Muscle layer of colon (tissue), 2 donors: ENCODE measurements around the gene IFNA13.

Source experiments
- H3K27ac ChIP-seq: one replicate; pipeline ENCODE4 v1.7.0; 2013; ENCODE audit warnings: low read depth, mild to moderate bottlenecking, low read length, moderate library complexity
- H3K27me3 ChIP-seq, 2 donors: one replicate each; pipeline ENCODE4 v1.7.0; 2013; ENCODE audit warnings: low read length in 2 of 2, mild to moderate bottlenecking in 2 of 2; ENCODE audit not compliant: insufficient read depth in 2 of 2, control insufficient read depth in 1 of 2
- H3K36me3 ChIP-seq: one replicate; pipeline ENCODE4 v1.7.0; 2013; ENCODE audit warnings: mild to moderate bottlenecking, low read length; ENCODE audit not compliant: insufficient read depth
- H3K4me1 ChIP-seq: one replicate; pipeline ENCODE4 v1.7.0; 2013; ENCODE audit warnings: mild to moderate bottlenecking, low read length; ENCODE audit not compliant: insufficient read depth
- H3K4me3 ChIP-seq, 2 donors: one replicate each; pipeline ENCODE4 v1.7.0; 2013; ENCODE audit warnings: low read length in 2 of 2, low read depth in 1 of 2, mild to moderate bottlenecking in 1 of 2, moderate library complexity in 1 of 2
- H3K9ac ChIP-seq: one replicate; pipeline ENCODE4 v1.7.0; 2013; ENCODE audit warnings: low read length
- H3K9me3 ChIP-seq: one replicate; pipeline ENCODE4 v1.7.0; 2013; ENCODE audit warnings: mild to moderate bottlenecking, low read length
- donor health status: abdominal sarcoma.
- donor health status: Adenocarcinoma of cecum.

The IFNA13 gene

DNA sequence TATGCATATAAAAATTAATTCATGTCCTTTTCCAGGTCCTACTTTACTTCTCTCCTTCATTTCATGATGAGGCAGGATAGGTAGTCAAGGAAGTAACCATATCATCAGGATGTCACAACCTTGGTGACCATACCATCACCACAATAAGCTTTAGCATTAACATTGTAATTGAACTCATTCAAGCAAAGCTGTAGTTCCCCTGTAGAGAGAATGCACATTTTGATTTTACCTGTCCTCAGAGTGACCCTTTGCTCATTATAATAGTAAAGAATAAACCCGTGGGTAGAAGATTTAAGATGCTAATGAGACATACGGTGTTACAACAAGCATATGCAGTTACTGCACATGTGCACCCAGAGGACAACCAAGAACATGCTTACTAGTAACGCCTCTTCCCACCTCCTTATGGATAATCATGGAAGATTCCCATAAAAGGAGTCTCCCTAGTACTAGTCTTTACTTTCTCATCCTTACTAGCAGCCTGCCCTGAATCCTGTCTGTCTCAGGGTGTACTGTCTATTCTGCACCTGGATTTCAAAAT, 19.4 kb downstream of the IFNA13 start:
- no peaks in the 10 kb centered on the region for H3K4me1 ChIP-seq

DNA sequence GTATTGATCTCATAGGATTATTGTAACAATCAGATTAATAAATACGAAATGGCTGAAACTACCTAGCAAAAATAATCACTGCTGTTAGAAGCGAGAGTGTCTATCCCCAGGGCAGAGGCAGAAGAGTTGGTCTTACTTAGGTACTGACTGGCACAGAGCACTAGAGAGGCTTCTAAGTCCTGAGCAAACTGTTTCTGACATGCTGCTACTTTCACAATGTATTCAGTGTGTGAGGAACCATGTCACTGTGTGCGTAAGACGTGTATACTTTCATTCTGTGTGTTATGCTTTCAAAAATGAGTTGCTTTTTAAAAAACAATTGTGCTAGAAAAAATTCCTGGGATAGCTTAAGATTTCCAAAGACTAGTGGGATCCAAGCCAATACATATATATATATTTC, 27.1 kb downstream of the IFNA13 start:
- Histone ChIP-seq H3K9ac (no peak overlapping the region), H3K4me1 (no peaks in the 10 kb centered on the region), H3K9me3 (no peaks in the 10 kb centered on the region), H3K27ac (no peak overlapping the region), H3K27me3 (no peaks in the 10 kb centered on the region), H3K4me3 (no peak overlapping the region), H3K36me3 (no peaks in the 10 kb centered on the region)

More for the DNA sequence above, 19.4 kb downstream of the IFNA13 start:
- Histone ChIP-seq H3K4me3 (no peak overlapping the region), H3K27ac (no peak overlapping the region), H3K27me3 (no peaks in the 10 kb centered on the region), H3K36me3 (no peaks in the 10 kb centered on the region), H3K9ac (no peak overlapping the region), H3K9me3 (no peaks in the 10 kb centered on the region)

DNA sequence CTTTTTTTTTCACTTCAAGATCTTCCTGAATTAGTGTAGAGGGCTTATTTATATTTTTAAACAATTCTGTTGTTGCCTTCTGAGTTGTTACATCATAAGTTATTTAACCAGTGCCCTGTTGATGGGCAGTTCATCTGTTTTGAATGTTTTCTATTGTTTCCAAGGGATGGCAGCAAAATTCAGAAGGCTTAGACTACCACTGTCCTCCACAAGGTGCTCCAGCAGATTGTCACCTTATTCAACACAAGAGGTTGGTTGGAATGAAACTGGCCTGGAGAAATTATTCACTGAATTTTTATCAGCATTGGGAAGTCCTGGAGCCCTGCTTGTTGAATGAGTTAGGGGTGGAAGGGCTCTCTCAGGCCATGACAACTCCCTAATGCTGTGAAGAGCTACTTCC, 31.4 kb downstream of the IFNA13 start:
- Histone ChIP-seq H3K9me3 (no peaks in the 10 kb centered on the region), H3K36me3 (peaks cover 8% of the 10 kb centered on the region), H3K27ac (no peak overlapping the region), H3K27me3 (no peaks in the 10 kb centered on the region), H3K4me3 (no peak overlapping the region), H3K4me1 (peaks cover 29% of the 10 kb centered on the region), H3K9ac (no peak overlapping the region)

DNA sequence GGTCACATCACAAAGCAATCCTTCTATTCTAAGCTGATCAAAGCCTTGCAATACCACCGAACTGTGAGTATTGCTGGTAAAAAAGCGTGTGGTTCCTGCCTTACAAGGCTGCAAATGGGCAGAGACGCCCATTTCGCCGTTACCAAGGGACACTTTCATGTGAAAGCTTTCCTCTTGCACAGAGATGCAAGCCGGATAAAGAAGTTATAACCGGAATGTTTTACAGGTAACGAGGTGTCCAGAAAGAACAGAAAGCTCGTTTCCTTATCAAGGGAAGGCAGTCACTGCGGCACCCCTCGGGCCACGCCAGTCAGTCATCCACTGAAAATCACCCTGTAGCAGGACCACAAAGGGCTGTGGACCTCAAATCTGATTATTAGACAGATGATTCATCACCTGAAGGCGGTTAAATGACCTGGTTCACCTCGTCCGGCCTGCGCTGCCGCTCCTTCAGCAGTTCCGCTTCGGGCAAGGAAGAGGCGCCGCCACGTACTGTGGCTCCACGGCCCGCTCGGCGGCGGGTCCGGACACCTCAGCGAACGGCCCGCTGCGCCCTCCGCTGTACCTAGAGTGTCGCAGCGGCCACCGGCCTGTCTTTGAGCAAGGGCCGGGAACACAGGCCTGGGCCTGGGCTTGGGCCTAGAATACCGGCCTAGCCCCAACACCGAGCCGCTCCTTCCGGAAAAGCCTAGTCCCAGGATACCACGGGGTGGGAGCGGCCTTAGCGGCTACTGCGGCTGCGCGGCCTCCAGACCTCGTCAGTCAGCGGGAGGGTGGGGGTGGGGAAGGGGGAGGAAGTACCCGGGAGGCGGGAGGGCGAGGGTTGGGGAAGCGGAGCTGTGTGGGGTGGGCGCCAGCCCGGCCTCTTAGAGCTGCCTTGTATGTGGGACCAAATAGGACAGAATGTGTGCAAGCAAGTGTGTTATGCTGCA, 32.9 kb downstream of the IFNA13 start, which contains the start of gene KLHL9:
Gene KLHL9, minus strand, starts transcription at position 704 of the 932 bp plus-strand sequence. Its CDS starts 545 bp downstream, at position 159.
- Histone ChIP-seq H3K27me3 (no peaks in the 10 kb centered on the region), H3K36me3 (peaks cover 13% of the 10 kb centered on the region), H3K4me3 (peak within 1 kb of the TSS; percentile 84 to 97), H3K4me1 (peaks cover 42% of the 10 kb centered on the region), H3K27ac (peak within 1 kb of the TSS; percentile 93), H3K9me3 (no peaks in the 10 kb centered on the region), H3K9ac (peak within 1 kb of the TSS; percentile 87)

DNA sequence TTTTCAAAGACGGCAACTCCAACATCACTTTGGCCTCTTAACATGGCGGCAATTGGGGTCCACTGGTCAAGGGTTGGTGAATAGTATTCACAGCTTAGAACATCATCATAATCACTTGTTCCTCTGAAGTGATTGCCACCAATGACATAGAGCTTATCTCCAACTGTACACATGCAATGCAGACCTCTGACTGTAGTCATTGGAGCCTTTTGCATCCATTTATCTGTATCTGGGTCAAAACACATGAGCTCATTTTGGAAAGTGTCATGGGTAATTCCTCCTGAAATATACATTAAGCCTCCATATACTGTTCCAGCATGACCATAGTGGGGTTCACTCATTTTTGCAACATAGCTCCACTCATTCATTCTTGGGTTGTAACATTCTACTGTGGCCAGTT, 34.6 kb downstream of the IFNA13 start:
- peaks cover 19% of the 10 kb centered on the region for H3K36me3 ChIP-seq
- H3K4me3 ChIP-seq, result peak overlapping the region in 1 of 2 donors; percentile 84
- no peaks in the 10 kb centered on the region for H3K27me3 ChIP-seq
- no peak overlapping the region for H3K27ac ChIP-seq
- peak overlapping the region; percentile 87 for H3K9ac ChIP-seq
- H3K4me1 ChIP-seq, result peaks cover 51% of the 10 kb centered on the region
- no peaks in the 10 kb centered on the region for H3K9me3 ChIP-seq

DNA sequence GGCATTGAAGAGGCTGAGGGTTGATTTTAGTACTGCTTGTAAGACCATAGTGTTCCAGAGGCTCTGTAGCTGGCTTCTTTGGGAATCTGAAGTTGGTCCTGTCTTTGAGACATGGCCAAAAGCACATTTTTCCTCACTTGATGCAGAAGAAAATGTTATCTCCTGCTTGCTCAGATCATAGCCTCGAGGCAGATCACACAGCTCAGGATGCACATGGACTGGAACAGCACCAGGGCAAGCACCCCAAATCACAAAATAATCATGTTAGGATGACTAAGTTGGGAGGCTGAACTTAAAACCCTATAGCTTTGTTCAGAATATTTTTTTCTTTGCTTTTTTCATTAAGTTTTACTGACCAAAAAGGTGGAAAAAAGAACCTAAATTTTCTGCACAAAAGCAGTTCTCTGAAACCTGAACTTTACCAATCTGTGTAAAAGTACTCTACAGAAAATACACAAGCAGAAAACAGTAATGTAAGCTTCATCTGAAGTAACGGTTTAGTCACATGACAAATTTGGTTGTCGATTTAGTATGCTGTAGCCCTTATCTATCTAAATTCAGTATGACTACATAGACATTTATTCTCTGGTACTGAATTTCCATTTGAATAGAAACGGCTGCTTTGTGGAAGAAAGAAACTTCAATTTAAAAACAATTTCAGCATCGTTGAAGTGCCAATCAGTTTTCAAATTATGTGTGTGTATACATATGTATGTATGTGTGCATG, 36.0 kb downstream of the IFNA13 start:
- no peaks in the 10 kb centered on the region for H3K27me3 ChIP-seq
- H3K36me3 ChIP-seq, result peaks cover 19% of the 10 kb centered on the region
- no peak overlapping the region for H3K27ac ChIP-seq
- peak overlapping the region; percentile 13 for H3K9ac ChIP-seq
- peaks cover 60% of the 10 kb centered on the region for H3K4me1 ChIP-seq
- no peaks in the 10 kb centered on the region for H3K9me3 ChIP-seq
- peak overlapping the region in 1 of 2 donors; percentile 4 for H3K4me3 ChIP-seq

DNA sequence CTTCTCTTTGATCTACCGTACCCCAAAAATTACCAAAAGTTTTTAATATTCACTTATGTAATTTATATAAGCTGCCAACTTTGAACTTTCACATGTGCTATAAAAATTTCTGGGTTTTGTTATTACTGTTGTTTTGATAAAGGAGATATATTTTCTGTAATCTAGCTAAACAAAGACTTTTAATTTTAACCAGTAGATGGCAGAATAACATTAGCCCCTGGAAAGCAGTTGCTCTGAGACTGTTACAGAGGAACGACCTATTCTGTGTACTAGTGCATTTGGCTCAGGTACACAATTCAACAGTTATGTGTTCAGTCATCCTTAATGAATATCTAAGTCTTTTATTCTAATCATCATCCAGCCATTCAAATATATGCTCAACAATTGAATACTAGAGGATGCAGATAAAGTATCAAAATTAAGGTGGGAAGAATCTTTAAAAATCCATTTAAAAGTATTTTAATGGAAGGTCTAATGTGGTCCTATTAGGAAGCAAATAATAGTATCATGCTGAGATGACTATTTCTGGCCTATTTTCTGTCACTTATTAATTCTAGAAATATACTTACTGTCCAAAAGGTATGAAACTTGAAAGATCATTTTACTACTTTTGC, 41.2 kb downstream of the IFNA13 start:
- Histone ChIP-seq H3K9me3 (no peaks in the 10 kb centered on the region), H3K36me3 (peaks cover 29% of the 10 kb centered on the region), H3K27ac (no peak overlapping the region), H3K27me3 (no peaks in the 10 kb centered on the region), H3K4me3 (no peak overlapping the region), H3K4me1 (peaks cover 35% of the 10 kb centered on the region), H3K9ac (no peak overlapping the region)

DNA sequence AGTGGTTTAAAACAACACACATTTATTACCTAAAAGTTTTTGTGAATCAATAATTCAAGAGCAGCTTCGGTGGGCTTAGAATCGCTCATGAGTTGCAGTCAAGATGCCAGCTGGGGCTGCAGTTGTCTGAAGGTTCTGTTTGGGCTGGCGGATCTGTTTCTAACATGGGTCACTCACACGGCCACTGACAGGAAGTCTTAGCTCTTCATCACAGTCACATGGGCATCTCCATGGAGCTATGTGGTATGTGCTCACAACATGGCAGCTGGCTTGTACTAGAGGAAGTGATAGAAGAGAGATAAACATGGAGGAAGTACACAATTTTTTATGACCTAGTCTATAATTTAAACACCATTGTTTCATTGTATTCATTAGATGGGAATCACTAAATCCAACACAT, 43.8 kb downstream of the IFNA13 start:
- Histone ChIP-seq H3K9ac (no peak overlapping the region), H3K27ac (no peak overlapping the region), H3K4me3 (no peak overlapping the region), H3K36me3 (peaks cover 23% of the 10 kb centered on the region), H3K4me1 (peaks cover 15% of the 10 kb centered on the region), H3K27me3 (no peaks in the 10 kb centered on the region), H3K9me3 (no peaks in the 10 kb centered on the region)

DNA sequence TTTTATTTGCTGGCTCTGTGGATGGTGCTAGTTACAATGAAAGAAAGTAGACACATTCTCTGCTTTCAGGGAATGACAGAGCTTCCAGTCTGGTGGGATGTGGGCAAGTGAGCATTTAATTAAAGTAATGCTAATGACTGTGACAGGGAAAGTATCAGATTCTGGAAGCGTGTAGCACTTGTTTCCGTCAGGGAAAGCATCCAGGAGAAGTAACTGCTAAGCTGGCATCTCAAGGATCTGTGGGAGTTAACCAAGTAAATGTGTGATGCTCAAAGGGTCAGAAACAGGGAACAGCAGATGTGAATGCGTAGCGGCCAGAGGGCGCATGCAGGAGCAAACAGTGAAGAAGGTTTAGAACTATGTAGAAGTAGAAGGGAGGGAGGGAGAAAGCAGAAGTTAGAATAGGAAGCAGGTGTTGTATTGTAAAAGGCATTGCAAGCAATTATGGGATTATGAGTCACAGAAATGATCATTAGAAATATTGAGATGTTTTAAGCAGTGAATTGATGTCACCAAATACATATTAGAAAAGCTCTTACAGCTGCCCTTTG, 44.9 kb downstream of the IFNA13 start:
- no peak overlapping the region for H3K9ac ChIP-seq
- no peak overlapping the region for H3K4me3 ChIP-seq
- no peak overlapping the region for H3K27ac ChIP-seq
- no peaks in the 10 kb centered on the region for H3K27me3 ChIP-seq
- peaks cover 12% of the 10 kb centered on the region for H3K4me1 ChIP-seq
- peaks cover 22% of the 10 kb centered on the region for H3K36me3 ChIP-seq
- H3K9me3 ChIP-seq, result no peaks in the 10 kb centered on the region

DNA sequence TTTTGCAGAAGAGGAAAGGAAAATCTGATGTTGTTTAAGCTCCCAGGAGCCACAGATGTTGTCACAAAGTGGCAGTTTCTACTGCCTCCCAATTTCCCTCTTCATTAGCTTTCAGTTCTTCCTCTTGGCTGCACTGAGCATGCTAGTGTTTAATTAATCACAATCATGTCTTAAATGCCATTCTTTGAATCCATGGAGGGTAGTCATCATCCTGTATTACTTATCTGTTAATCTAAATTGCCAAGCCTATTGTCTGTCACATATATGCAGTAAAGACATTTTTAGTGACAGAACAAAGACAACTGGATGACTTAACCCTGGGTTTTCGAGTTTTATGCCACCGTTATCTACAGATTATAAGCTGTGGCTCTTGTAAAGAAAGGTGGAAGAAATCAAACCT, 47.4 kb downstream of the IFNA13 start:
- H3K4me1 ChIP-seq, result peaks cover 5% of the 10 kb centered on the region
- H3K4me3 ChIP-seq, result no peak overlapping the region
- no peak overlapping the region for H3K27ac ChIP-seq
- no peaks in the 10 kb centered on the region for H3K27me3 ChIP-seq
- no peaks in the 10 kb centered on the region for H3K9me3 ChIP-seq
- peaks cover 22% of the 10 kb centered on the region for H3K36me3 ChIP-seq
- no peak overlapping the region for H3K9ac ChIP-seq
